NB4 (cell line): ENCODE data around the gene PSMD7.

ENCODE experiments used
- CTCF ChIP-seq: IDR thresholded peaks from one replicate; pipeline ENCODE4 v1.5.1; 2012; ENCODE audit warnings: low read depth, low read length
- MYC ChIP-seq: IDR thresholded peaks from 2 replicates; pipeline ENCODE4 v1.6.1; 2011; ENCODE audit warnings: low read depth, low read length
- POLR2A ChIP-seq: IDR thresholded peaks from 2 replicates; pipeline ENCODE4 v1.6.1; 2011; ENCODE audit warnings: mild to moderate bottlenecking; ENCODE audit not compliant: insufficient read length; ENCODE audit errors: extremely low read depth

GRCh38 chr16:74281300-74281699 lies 15.3 kb upstream of the PSMD7 start:
- TF ChIP-seq POLR2A = no peak
- TF ChIP-seq CTCF = no peak
- no peak for TF ChIP-seq MYC
